Measurements from ENCODE around the gene CRTC3. TPM values are rescaled to one million over a fixed set of nuclear protein-coding genes. Genes with fewer than 3 reads are reported as not detected.
A peak's percentile ranks its signal among the peaks of the same experiment; 100 is the strongest.
"Not testable (repeated sequence)": the region's sequence is repeated elsewhere in the genome, so short reads cannot be mapped to it uniquely, and the experiment has no call there.

CRTC3 gene
- total RNA-seq, 2 experiments from 2014 or later, result 27.1 to 28.7 TPM

GRCh38 chr15:90633360-90633759 lies 103.6 kb downstream of the CRTC3 start:
- H3K9me3 Mint-ChIP-seq, result no peaks in the 10 kb centered on the region
- H3K36me3 Mint-ChIP-seq (ENCODE audit: low read depth), result peaks cover 38% of the 10 kb centered on the region
- H3K27ac Mint-ChIP-seq, result peak overlapping the region; percentile 5
- no peak for ATAC-seq
- TF ChIP-seq, protein P1, sequence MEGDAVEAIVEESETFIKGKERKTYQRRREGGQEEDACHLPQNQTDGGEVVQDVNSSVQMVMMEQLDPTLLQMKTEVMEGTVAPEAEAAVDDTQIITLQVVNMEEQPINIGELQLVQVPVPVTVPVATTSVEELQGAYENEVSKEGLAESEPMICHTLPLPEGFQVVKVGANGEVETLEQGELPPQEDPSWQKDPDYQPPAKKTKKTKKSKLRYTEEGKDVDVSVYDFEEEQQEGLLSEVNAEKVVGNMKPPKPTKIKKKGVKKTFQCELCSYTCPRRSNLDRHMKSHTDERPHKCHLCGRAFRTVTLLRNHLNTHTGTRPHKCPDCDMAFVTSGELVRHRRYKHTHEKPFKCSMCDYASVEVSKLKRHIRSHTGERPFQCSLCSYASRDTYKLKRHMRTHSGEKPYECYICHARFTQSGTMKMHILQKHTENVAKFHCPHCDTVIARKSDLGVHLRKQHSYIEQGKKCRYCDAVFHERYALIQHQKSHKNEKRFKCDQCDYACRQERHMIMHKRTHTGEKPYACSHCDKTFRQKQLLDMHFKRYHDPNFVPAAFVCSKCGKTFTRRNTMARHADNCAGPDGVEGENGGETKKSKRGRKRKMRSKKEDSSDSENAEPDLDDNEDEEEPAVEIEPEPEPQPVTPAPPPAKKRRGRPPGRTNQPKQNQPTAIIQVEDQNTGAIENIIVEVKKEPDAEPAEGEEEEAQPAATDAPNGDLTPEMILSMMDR (IDR thresholded peaks at IDR 0.05), result no peak
- no peaks in the 10 kb centered on the region for H3K27me3 Mint-ChIP-seq
- intact Hi-C loops (cut with micrococcal nuclease), result no loop called here
- peaks cover 6% of the 10 kb centered on the region for H3K4me1 Mint-ChIP-seq (ENCODE audit: low read depth)
- ChIA-PET CTCF (interaction anchor here (1.3 kb wide), 1 partner anchor 15 kb away, joined by 4 read pairs; no protein-coding TSS in a partner anchor), POLR2A (interaction anchor here (0.7 kb wide), 1 partner anchor 265 kb away, joined by 3 read pairs; no protein-coding TSS in a partner anchor)
- DNase-seq, result no peak
- H3K4me3 Mint-ChIP-seq, result no peak overlapping the region

DNA sequence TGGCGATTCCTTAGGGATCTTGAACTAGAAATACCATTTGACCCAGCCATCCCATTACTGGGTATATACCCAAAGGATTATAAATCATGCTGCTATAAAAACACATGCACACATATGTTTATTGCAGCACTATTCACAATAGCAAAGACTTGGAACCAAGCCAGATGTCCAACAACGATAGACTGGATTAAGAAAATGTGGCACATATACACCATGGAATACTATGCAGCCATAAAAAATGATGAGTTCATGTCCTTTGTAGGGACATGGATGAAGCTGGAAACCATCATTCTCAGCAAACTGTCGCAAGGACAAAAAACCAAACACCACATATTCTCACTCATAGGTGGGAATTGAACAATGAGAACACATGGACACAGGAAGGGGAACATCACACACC lies 107.3 kb downstream of the CRTC3 start:
- ATAC-seq, result not testable (repeated sequence)

GRCh38 chr15:90637693-90638092 lies 108.0 kb downstream of the CRTC3 start:
- Mint-ChIP-seq H3K4me1 (ENCODE audit: low read depth) (peaks cover 6% of the 10 kb centered on the region), H3K36me3 (ENCODE audit: low read depth) (peaks cover 37% of the 10 kb centered on the region), H3K4me3 (no peak overlapping the region), H3K27me3 (no peaks in the 10 kb centered on the region), H3K27ac (no peak overlapping the region), H3K9me3 (no peaks in the 10 kb centered on the region)
- ChIA-PET CTCF (interaction anchor here (0.9 to 1.9 kb wide), 3 partner anchors 10 to 29 kb away, joined by 3 to 9 read pairs (median 3); no protein-coding TSS in a partner anchor), POLR2A (interaction anchor here (0.5 to 0.9 kb wide), 2 partner anchors 8 to 74 kb away, joined by 3 to 4 read pairs; no protein-coding TSS in a partner anchor)
- no peak for ATAC-seq
- intact Hi-C loops (cut with micrococcal nuclease), result no loop called here
- TF ChIP-seq, protein P1 (IDR thresholded peaks at IDR 0.05), result no peak
- DNase-seq, result no peak

More for the DNA sequence above, 107.3 kb downstream of the CRTC3 start:
- POLR2A ChIA-PET; DNase-seq; H3K27me3 Mint-ChIP-seq; H3K27ac Mint-ChIP-seq; CTCF ChIA-PET; intact Hi-C loops (cut with micrococcal nuclease); H3K9me3 Mint-ChIP-seq; H3K4me3 Mint-ChIP-seq; H3K4me1 Mint-ChIP-seq (ENCODE audit: low read depth): not testable (repeated sequence)
- peaks cover 33% of the 10 kb centered on the region for H3K36me3 Mint-ChIP-seq (ENCODE audit: low read depth)

GRCh38 chr15:90638201-90638691 lies 108.5 kb downstream of the CRTC3 start:
- no peak for ATAC-seq
- Mint-ChIP-seq H3K27me3 (no peaks in the 10 kb centered on the region), H3K4me3 (no peak overlapping the region), H3K27ac (no peak overlapping the region), H3K36me3 (ENCODE audit: low read depth) (peaks cover 40% of the 10 kb centered on the region), H3K4me1 (ENCODE audit: low read depth) (peaks cover 5% of the 10 kb centered on the region), H3K9me3 (no peaks in the 10 kb centered on the region)
- POLR2A ChIA-PET, result interaction anchor here (0.5 to 0.9 kb wide), 2 partner anchors 8 to 74 kb away, joined by 3 to 4 read pairs; no protein-coding TSS in a partner anchor
- TF ChIP-seq, protein P1 (IDR thresholded peaks at IDR 0.05), result no peak
- CTCF ChIA-PET, result interaction anchor here (0.9 to 1.9 kb wide), 3 partner anchors 10 to 29 kb away, joined by 3 to 9 read pairs (median 3); no protein-coding TSS in a partner anchor
- intact Hi-C loops (cut with micrococcal nuclease), result no loop called here
- DNase-seq, result no peak

DNA sequence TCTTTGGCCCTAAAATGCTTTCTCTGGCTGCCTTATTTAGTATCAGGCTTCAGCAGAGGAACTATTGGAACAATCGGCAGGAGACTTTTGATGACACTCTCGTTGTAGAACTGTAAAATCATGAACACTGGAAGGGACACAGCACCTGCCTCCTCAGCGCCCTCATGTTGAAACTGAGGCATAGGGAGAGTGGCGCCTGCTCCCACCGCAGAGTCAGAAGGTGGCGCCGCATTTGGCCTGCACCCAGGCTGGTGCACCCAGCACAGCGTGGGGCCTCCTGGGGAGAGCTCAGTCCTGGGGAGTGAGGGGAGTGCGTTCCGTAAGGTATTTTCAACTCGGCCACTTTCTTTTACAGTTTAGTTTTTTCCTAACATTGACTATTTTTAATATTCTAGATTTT lies 109.2 kb downstream of the CRTC3 start:
- Mint-ChIP-seq H3K27ac (no peak overlapping the region), H3K27me3 (no peaks in the 10 kb centered on the region), H3K36me3 (ENCODE audit: low read depth) (peaks cover 40% of the 10 kb centered on the region), H3K4me3 (no peak overlapping the region), H3K4me1 (ENCODE audit: low read depth) (no peaks in the 10 kb centered on the region), H3K9me3 (no peaks in the 10 kb centered on the region)
- TF ChIP-seq, protein P1 (IDR thresholded peaks at IDR 0.05), result no peak
- ChIA-PET CTCF (interaction anchor here (1.9 kb wide), 1 partner anchor 9 kb away, joined by 9 read pairs; no protein-coding TSS in a partner anchor), POLR2A (no interaction called here)
- intact Hi-C loops (cut with micrococcal nuclease), result no loop called here
- DNase-seq (no peak), ATAC-seq (no peak)

Measured in activated CD8-positive, alpha-beta T cell treated with anti-CD3 and anti-CD28 coated beads for 36 hours (primary cell).